NCI-H2227 treated with DMSO at 0.1 percent for 48 hours (cell line): ENCODE results near the gene NR2F1-AS1.

Experiments
- DNase-seq: peaks from one replicate; lab custom pipeline; 2025; lab: John Stamatoyannopoulos, UW

Gene NR2F1-AS1

DNA sequence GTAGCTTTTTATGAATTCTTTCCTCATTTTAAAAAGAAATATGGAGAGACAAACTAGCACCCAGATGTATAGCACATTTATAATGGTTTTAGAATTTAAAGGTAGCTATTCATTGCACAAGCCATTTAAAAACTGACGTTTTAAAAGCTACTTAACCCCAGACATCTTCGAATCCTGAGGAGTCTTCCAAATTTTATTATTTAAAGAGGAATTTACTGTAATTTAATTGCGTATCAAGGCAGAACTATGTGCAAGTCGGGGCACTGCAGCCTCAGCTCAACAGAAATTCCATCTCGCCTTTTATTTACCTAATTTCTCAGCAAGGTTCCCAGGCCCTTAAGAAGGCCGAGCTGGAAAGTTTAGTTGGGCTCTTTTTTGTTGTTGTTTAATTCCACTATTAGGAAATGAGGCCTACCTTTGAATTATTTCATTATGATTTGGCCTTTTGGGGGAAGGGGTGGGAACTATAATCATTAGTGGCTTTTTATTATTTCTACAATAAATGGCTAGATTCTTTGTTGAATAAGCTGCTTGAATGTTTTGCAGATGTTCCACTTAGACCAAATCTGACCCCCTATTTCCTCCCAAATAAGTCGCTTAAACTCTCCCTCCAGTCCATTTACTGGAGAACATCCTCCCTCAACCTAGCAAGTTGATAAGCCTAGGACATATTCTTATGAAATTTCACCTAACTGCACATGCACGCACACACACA is 22.2 kb upstream of the NR2F1-AS1 start:
- DNase-seq = no peak

DNA sequence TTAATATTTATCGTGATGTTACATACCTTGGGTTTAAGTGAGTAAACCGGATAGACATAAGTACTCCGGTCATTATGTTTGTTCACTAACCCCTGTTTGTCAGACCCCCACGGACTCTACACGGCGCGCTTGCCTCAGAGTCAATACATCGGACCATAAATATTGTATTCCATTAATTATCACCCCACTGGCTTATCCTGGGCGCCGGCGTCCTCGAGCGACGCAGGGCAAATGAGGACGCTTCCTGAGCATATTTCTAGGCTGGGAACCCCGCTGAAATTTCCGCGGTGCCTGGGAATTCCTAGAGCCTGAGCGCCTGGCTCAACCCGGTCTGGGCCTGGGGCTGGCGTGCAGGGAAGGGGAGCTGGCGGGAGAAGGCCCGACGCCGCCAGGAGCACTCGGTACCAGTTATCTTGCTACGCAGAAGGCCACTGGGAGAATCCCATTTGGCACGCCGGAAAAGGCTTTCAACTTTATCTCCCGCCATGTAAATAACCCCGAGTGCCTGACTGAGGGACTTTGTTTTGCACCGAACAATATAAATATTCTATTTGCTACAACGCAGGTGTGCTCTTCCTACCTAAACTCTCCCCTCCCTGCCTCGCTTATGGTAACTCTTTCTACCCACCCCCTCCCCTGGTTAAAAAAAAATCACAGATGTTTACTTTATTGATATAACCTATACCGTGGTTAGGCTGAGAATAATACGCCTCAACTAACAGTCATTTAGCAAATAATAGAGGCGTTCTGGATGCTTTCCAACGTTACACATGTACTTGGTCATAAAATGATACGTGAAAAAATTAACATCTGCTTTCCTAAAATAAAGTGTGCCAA is 21.4 kb upstream of the NR2F1-AS1 start:
- no peak for DNase-seq

DNA sequence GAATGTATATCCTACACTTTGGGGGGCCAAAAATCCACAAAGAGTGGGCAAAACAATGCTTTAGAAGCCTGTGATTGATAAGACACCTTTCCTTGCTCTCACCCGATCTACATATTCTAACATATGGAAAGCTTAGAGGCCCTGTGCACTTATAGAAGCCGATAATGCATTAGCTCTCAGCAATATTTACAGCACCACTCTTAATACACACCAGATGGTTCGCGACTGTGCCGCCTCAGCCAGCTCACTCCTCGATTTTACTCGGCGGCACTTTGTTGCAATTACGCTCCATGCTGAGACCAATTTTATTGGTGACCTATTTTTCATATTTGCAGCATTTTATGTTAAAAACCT is 20.8 kb upstream of the NR2F1-AS1 start:
- DNase-seq = no peak

DNA sequence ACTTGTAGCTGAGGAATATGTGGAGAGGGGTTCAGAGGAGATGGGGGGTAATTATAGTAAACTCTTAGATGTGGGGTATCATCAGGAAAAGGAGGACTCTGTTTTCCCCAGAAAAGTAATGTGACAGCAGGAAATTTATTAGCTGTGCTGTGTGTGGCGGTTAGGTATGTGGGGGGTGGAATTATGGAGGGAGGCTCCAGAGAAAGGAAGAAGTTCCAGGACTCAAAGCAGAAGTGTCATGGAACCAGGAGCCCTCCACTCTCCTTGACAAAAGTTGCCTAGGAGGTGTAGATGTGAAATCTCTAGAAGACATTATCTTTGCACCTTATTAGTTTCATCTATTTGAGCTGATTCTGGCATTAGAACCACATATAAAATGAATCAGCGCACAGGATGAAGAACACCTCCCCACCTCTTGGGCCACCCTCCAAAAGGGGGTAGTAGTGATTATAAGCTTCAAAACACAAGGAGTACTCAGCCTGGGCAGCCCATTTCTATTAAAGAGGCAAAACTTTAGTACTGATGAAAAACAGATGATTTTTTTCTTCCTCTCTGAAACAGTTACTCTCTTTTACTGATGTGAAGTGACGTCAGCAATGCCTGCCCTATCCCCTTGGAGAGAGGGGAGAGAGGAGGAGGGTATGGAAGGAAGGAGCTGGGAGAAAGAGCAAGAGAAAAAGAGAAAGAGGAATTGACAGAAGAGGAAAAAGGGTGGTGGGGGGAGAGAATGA is 20.2 kb upstream of the NR2F1-AS1 start:
- no peak for DNase-seq

DNA sequence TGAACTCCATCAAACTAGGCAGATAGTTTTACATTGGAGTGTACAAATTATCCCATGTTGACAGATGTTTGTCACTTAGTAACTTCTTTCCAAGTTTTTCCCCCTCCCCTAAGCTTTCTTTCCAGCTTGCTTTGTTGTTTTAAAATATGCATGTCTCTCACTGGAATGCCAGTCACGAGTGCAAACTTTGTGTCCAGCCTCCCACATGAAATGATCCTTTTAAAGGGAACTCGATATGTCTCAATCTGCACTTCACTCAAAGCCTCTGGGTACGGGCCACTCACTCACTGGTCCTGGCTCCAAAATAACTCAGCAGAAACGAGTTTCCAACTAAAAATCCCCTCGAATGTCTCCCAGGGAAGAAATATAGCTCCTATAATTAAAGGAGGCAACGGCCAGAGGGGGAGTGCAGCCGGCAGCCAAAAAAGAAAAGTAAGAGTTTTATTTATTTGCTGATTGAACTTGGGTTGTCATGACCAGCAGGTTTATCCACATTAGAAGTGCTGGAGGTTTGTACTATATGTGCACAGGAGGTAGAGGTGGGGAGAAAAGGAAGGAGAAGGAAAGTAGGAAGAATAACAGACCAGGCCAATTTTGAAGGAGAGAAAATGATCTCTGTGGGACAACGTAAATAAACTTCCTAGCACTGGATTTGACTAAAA is 19.5 kb upstream of the NR2F1-AS1 start:
- no peak for DNase-seq

DNA sequence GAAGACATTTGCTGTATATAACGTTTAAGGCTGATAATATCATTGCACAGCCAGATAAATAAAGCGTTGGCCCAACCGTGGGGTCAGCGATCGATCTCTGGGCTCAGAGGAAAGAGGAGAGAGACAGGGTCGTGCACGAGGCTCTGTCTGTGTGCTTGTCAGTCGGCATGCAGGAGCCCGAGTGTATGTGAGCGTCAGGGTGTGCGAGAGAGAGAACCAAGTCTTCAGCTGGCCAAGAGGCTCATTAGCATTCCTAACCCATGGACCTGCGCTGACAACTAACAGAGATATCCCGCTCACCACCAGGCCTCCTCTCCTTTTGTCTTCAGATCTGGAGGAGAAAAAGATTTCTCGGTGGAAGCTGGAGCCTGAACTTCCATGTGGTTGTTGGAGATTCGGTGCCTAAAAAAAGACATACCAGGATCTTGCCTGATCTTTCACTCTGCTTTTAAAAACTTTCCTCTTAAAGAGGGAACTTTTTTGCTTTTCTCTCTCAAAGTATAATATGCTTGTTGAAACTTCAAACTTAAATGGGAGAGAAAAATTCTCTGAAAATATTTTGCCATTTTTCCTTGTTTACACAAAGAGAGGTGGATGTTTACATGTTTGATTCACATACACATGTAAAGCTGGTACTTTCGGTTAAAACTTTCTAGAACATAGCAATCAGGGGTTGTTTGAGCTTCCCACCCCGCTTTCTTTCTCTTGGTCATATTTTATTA is 18.5 kb upstream of the NR2F1-AS1 start:
- DNase-seq = no peak

DNA sequence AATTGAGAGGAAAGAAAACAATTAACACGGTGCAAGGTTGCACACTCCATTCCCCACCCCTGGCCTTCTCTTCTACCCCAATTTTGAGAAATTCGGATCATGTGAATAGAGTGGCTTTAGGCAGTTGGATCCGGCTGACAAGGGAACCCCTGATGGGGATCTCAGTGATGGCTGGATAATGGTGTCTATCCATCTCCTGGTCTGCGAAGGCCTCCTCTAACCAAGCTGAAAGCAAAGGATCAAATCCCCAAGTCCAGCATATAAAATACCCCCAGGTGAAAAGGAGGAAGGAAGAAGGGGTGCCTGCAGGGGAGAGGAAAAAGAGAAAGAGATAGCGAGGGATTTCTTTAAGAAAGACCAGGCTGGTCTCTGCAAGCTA is 18.0 kb upstream of the NR2F1-AS1 start:
- no peak for DNase-seq

DNA sequence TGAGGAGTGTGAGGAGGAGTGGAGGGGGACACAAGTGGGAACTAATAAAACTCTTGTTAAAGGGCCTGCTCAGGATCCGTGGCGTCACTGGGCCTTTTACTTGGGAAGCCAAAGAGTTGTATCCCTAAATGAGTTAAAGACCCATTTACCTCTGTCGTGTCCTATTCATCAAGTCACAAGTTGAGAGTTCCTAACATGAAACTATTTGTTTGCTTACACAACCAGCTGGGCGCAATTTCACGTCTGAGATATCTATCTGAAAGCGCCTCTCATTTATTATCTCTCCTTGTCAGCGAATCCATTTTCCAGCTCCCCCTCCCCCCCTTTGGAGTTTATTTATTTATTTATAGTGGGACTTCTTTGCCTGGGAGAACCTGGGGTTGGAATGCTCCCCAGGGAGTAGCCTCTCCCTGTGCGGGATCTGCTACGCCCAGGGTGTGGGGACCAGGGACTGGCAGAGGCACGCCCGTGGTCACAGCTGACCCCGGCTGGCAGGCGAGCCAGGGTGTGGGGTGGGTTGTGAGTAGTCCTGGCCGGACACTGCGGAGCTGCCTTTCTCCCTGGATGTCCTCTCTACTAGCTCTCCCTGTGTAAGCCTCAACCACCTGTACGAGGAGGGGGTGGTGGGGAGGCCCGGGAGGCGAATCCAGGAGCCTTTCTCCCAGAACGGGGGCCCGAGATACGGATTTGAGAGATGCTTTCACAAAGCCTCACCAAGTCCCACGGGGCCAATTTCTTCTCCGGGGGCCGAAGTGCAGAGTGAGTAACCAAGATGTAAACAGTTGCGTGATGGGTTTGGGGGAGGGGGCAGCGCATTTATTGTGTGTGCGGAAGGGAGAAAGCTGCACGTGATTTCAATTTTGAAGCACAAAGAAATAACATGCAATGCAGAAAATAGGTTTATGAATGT is 17.3 kb upstream of the NR2F1-AS1 start:
- DNase-seq = no peak

DNA sequence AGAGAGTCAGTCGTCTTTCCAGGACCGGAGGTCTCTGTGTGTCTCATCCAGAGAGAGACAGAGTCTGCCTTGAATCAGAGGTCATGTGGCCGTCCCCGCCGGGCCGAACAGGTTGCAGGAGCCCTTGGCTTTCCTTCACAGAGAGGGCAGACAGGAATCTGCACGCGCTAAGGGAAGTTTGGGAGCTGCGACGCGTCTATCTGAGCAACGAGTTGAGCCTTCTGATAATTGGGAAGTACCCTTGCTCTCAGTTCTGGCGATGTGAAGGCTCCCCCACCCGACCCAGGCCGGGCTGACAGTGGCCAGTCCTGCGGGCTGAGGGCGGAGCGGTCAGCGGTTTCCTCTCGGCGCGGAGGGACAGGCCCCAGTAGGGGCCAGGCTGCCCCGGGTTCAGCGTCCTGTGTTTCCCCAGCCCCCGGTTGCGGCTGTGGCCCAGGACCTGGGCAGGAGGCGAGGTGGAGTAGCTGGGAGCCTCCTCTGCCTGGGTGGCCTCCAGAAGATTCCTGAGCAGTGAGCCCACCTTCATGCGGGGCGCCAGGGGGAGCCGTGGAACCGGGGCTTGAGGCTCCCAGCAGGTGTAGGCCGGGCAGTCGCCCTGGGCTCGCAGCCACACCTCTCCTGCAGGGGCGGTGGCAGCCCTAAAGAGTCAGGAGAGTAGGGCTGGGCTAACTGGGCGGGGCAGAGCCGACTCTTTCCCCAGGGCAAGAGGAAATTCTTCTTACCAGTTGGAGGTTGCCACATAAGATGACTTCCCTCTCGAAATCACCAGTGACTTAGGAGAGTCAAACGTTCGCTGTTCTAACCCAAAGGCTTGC is 15.9 kb upstream of the NR2F1-AS1 start:
- DNase-seq = no peak

DNA sequence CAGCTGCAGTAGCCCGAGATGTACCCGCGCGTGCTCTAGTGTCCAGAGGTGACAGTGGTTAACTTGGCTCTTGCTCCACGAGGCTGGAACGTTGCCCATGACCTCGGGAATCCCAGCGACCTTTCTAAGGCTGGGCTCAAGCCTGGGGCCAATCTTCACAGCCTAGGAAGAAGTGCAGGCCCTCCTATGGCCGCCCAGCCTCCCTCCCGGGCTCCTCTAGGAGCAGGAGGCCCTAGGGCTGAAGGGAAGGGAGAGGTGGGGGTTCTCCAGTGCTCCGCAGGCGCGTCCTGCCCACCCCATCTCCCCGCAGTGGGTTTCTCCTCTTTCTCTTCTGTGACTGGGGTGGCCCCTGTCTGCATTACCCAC is 15.3 kb upstream of the NR2F1-AS1 start:
- DNase-seq = no peak

DNA sequence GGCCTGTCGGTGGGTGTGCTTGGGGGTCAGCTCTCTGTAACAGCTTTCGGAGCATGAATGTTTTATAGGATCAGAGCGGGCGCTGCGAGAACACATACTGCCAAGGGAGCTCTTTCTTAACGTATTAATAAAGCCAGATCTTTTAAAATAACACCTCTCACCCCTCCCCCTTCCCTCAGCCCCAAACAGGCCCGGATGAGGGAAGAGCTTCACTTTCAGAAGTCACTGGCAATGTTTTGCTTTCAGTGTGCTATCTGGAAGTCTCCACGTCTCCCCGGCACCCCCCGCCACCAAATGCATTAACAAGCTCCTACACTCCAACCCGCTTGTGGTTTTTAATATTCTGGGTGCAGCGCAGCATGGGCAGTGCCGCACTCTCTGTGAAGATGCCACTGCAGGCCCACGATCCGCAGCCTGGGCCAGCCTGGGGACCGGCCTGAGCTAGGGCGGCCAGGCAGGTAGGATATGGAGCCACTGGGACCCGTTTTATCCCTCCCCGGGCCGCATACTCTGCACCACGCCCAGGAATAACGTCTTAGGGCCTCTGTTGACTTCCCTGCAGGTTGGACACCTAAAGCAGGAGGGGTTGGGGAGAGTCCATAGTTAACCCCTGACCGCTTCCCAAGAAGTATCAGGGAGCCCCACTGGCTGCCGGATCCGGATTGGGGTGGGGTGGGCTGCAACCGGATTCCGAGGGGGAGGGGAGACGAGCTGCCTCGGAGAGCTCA is 14.6 kb upstream of the NR2F1-AS1 start:
- no peak for DNase-seq

DNA sequence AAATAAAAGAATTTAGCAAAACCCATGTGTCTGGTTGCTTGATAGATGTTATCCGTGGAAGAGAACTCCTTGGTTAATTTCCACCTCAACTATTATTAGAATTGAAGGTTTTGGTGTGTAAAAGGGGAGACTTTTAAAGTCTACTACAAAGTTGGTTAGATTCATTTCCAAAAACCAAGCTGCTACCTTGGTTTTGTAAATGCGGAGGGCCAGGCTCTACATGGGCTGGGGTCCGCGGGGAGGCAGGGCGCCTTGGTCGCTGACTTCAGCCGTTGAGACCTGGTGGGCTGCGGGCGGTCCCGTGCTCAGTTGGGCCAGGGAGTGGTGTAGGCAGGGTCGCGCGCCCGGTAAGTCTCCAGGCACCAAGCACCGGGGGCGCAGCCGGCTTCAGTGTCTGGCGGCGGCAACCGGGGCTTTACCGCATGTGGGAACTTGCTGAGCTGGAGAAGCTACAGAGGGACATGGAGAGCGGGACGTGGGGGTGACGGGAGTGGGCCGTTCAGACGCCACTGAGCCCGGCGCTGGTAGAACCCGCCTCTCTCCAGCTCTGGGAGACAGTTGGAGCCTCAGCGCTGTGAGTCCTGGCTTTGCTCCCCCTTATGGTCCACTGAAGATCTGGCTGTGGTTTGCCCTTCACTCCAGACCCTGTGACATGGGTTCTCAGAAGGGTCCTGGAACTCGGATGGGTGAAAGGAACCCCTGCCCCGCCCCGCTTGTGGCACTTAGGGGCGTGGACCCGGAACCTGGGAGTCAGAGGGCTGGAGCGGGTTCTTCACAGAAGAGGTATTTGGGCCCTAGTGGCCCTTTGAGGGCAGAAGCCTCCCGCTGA is 13.8 kb upstream of the NR2F1-AS1 start:
- DNase-seq = no peak

DNA sequence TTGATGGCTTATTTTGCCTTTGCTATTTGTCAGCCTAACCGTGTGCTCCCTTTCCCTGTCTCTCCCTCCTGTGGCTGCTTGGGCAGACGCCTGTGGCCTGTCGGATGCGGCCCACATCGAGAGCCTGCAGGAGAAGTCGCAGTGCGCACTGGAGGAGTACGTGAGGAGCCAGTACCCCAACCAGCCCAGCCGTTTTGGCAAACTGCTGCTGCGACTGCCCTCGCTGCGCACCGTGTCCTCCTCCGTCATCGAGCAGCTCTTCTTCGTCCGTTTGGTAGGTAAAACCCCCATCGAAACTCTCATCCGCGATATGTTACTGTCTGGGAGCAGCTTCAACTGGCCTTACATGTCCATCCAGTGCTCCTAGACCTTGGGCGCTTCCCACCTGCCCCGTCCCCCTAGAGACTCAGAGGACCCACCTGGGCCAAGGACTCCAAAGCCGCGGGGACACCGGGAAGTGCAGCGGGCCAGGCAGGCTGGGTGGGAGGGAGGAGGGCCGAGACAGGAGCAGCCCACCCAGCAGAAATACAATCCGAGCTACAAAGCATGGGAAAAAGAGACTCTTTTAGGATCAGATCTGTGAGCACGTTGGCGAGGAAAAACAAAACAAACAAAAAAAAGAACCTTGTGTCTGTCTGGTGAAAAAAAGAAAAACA is 12.6 kb upstream of the NR2F1-AS1 start:
- no peak for DNase-seq

DNA sequence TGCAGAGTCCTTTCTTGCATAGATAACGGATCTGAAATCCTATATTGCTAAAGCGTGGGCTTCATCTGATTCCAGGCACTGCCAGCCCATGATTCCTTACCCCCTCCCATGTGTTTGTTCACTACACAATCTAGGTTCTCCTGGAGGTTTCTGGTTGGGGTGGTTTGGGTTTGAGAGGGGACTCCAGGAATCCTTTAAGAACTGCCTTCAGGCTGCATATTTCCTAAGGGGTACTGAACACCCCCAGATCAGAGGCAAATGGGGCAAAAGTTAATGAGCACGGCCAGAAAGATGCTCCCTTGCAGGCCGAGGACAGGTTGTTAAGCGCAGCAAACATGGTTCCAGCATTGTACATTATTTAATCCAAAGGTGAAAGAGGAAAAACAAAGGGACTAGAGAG is 11.9 kb upstream of the NR2F1-AS1 start:
- no peak for DNase-seq

DNA sequence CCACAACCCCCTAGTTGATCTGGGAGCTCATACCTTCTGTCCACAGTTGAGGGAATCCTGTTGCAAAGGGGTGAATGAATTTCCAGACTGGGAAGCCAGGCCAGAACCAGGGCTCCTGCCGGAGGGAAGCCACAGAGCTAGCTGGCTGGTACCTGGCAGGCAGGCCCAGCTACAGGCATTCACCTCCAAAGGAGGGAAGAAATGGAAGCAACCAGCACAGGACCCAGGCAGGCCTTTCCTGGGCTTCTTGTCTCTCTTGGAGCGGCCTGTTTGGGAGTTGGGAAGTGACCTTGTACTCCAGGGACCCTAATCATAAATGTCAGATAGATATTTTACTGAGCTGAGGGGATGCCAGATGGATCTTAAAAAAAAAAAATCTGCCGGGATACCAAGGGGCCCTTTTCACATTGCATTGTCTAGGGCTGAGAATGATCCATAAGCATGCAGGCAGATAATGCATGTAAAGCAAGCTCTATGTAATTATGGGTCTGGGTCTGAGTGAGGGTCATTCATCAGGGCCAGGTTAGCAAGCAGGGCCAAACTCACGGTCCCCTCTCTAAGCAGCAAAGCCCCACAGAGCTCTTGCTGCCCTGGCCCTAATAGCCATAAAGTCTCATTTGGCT is 10.4 kb upstream of the NR2F1-AS1 start:
- no peak for DNase-seq

DNA sequence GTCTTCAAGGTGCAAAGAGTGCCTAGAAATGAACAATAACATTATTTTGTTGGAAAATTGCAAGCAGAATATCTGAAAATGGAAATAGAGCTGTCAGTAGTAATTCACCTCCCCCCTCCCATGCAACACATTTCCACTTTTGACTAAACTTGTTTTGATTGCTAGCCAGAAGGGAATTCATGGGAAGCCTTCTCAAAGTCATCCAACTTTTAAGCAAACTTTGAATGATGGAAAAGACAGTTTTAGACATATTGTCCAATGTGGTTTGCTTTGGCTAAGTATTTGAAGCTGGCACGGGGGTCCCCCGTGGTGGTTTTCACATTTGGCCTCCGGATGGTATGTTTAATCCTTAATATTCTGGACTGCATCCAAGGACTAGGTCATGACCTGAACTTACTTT is 9.5 kb upstream of the NR2F1-AS1 start:
- DNase-seq = no peak

DNA sequence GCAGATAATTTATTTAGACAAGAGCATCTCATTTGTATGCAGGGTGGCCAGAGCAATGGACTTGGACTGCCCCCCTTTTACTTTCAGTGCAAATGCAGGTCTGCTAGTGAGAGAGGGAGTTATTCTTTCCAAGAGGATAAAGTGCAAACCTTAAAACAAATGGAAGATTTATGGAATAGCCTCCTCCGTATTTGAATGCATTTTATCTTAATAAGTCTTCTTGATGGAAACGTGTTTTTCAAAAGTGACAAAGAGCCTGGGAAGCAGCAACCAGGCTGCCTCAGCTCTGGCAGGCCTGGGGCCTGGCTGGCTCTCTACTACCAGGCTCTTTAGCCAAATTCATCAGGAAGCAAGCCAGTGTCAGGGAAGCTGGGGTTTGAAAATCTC is 8.8 kb upstream of the NR2F1-AS1 start:
- DNase-seq = no peak
